Stimulated activated CD8-positive, alpha-beta memory T cell treated with anti-CD3 and anti-CD28 coated beads, Interleukin-4, amount 100 ng/mL, for 4 hours (primary cell): ENCODE measurements around the gene AKIRIN1.
"Not testable (repeated sequence)": the region's sequence is repeated elsewhere in the genome, so short reads cannot be mapped to it uniquely, and the experiment has no call there.

Experiments used
- DNase-seq, 2 donors: peaks; one replicate each; pipeline ENCODE4 v3.0.0-alpha.2; 2020; ENCODE audit warnings: low read depth in 2 of 2, low spot score in 1 of 2

Gene AKIRIN1

DNA sequence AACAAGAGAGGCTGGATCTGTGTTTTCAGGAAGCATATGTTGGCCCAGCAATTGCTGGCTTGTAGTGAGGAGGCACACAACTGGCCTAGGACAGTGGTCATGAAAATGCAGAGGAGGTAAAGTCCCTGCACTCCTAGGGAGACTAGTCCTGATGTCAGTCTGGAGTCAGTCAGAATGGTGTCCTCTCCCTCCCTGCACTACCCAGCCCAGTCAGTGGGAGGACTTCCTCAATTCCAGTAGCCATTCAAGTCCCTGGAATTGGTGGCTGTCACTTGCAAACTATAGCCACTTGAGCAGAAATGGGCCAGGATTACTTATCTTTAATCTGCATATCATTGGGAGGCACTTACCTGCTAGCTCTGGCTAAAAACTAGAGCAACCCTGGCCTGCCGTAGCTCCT lies 53.7 kb downstream of the AKIRIN1 start:
- DNase-seq = no peak

DNA sequence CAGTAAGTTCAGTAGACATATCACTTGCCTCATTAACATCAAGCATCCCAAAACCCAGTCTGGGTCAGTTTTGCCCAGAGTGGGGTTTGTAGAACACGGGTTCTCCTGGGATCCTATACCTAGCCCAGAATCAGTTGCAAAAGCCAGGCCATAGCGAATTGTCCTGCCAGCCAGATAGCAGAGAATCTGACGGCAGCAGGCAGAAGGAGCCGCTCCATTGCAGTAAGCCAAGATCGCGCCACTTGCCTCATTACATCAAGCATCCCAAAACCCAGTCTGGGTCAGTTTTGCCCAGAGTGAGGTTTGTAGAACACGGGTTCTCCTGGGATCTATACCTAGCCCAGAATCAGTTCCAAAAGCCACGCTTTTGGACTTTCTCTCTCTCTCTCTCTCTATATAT lies 54.2 kb downstream of the AKIRIN1 start:
- no peak for DNase-seq

DNA sequence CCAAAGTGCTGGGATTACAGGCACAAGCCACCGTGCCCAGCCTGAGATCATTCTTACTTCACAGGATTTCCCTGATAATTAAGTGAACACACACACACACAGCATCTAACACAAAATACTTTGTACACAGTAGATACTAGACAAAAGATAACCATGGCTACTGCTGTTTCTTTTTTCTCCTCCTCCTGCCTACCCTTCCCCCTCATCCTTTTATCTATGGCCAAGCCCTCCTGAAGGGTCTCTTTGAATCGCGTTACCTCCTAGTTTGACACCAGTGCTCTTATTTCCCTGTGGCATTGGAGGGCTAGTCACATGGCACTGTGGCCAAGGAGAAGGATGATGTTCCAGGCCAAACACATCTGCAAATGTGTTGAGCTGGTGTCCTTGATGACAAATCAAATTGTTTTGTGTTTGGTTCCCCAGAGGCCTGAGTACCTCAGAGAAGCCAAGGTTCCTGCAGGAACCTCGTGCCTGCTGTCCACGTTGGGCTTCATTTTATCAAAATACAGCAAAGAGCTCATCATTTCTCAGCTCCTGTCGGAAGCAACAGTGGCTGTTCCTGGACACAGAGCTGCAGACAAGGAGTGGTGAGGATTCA lies 55.6 kb downstream of the AKIRIN1 start:
- DNase-seq = no peak

- no peak for DNase-seq
These were observed 56.5 kb downstream of the AKIRIN1 start for GRCh38 chr1:39047374-39048229.

- no peak for DNase-seq
These were observed 57.8 kb downstream of the AKIRIN1 start for GRCh38 chr1:39048745-39049370.

DNA sequence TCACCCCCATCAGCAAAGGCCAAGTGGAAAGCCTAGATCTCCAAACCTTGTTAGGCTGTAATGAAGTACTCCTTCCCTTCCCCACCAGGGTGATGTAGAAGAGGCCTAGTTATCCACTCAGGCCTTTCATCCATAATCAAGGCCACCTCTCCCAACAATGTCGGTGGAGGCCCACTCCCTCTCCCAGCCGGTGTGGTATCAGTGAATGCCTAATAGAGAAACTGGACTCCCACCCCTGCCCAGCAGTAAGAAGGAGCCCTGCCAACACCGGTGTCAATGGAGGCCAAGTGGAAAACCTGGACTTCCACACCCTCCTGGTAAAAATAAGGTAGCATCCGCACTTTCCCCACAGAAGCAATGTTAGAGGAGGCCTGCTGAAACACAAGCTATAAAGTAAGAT lies 58.9 kb downstream of the AKIRIN1 start:
- DNase-seq = no peak

GRCh38 chr1:39051193-39051850 lies 60.2 kb downstream of the AKIRIN1 start:
- not testable (repeated sequence) for DNase-seq

- no peak for DNase-seq
These were observed 60.9 kb downstream of the AKIRIN1 start for GRCh38 chr1:39051956-39052355.

DNA sequence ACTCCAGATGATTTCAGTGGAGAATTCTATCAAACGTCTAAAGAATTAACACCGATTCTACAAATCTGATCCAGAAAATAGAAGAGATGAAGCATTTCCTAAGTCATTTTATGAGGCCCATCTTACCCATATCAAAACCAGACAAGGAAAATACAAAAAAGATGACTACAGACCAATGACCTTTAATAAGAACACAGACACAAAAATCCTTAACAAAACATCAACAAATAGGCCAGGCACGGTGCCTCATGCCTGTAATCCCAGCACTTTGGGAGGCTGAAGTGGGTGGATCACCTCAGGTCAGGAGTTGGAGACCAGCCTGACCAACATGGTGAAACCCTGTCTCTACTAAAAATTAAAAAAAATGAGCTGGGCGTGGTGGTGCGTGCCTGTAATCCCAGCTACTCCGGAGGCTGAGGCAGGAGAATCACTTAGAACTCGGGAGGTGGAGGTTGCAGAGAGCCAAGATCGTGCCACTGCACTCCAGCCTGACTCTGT lies 64.2 kb downstream of the AKIRIN1 start:
- DNase-seq = not testable (repeated sequence)
